Suppressor macrophage (primary cell): ENCODE data around the gene SHISAL2B.
"Not testable (repeated sequence)": the region's sequence is repeated elsewhere in the genome, so short reads cannot be mapped to it uniquely, and the experiment has no call there.

Experiments
- DNase-seq, 4 experiments: peaks; one replicate each; pipeline ENCODE4 v3.0.0-alpha.2; 2020 to 2022

The SHISAL2B gene

GRCh38 chr5:64700765-64701164 is 10.5 kb downstream of the SHISAL2B start:
- no peak for DNase-seq

GRCh38 chr5:64706074-64706473 is 15.8 kb downstream of the SHISAL2B start:
- not testable (repeated sequence) for DNase-seq

GRCh38 chr5:64707191-64707590 is 16.9 kb downstream of the SHISAL2B start:
- no peak for DNase-seq

- DNase-seq = not testable (repeated sequence)
Observed at GRCh38 chr5:64714495-64714894, 24.2 kb downstream of the SHISAL2B start.

- DNase-seq = no peak
Observed at GRCh38 chr5:64722588-64722987, 32.3 kb downstream of the SHISAL2B start.

GRCh38 chr5:64727150-64727549 is 36.8 kb downstream of the SHISAL2B start:
- DNase-seq = no peak

GRCh38 chr5:64742411-64742810 is 52.1 kb downstream of the SHISAL2B start:
- no peak for DNase-seq

DNA sequence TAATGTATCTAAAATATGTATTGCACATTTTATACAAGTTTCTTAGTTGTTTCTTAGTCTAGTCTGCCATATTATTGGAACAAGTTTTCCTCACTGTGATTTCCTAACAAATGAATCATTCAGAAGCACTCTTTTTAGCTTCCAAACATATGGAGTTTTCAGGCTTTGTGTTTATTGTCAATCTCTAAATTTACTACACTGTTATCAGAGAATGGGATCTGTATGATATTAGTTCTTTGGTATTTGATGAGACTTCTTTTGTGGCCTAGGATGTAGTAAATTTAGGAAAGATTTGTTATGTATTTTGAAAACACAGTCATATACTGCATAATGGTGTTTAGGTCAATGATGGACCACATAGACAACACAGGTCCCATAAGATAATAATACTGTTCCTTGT is 52.5 kb downstream of the SHISAL2B start:
- no peak for DNase-seq

GRCh38 chr5:64744914-64745313 is 54.6 kb downstream of the SHISAL2B start:
- DNase-seq = no peak

DNA sequence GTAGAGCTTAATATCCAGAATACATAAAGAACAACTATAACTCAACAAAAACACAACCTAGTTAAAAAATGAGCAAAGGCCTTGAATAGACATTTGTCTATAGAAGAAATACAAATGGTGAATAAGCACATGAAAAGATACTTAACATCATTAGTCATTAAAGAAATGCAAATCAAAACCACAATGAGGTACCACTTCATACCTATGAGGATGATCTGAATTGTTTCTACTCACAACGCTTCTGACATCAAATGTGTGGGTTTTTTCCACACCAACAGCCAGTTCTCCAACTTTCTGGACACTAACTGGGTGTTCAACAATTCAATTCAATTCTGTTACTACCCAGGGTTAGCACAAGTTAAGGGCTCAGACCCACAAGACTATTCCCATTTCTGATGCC is 56.1 kb downstream of the SHISAL2B start:
- DNase-seq = no peak

DNA sequence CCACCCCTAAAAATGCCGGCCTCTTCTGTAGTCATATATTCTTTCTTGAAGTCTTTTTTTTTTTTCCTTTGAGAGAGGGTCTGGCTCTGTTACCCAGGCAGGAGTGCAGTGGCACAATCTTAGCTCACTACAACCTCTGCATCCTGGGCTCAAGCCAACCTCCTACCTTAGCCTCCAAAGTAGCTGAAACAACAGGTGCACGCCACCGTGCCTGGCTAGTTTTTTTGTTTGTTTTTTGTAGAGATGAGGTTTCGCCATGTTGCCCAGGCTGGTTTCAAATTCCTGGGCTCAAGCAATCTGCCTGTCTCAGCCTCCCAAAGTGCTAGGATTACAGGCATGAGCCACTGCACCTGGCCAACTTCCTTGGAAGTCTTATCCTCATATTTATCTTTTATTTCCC is 59.1 kb downstream of the SHISAL2B start:
- DNase-seq = no peak

- DNase-seq = no peak
Observed at GRCh38 chr5:64754066-64754465, 63.8 kb downstream of the SHISAL2B start.

- no peak for DNase-seq
Observed at GRCh38 chr5:64758901-64759300, 68.6 kb downstream of the SHISAL2B start.

- DNase-seq = no peak
Observed at GRCh38 chr5:64759960-64760660, 69.8 kb downstream of the SHISAL2B start.

DNA sequence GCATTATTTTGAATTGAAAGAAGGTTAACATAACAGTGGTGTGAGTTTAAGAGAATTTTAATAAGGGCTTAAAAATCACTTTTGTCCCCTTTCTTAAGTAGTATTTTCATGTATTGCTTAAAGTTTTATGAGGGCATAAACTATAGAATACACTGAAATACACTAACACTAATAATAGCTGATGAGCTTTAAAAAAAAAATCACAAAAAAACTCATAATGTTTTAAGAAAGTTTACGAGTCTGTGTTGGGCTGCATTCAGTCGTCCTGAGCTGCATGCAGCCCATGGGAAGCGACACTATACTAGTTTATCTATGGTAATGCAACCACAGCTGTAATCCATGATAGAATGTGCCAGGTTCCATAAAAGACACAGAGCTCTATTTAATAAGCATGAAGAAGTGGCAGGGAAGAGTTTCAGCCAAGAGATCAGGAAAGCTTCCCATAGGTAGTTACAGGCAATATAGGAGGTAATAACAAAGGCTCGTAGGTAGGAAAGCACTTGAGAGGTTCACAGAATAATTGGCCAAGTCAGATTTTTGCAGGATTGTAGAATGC is 73.7 kb downstream of the SHISAL2B start:
- DNase-seq = no peak

DNA sequence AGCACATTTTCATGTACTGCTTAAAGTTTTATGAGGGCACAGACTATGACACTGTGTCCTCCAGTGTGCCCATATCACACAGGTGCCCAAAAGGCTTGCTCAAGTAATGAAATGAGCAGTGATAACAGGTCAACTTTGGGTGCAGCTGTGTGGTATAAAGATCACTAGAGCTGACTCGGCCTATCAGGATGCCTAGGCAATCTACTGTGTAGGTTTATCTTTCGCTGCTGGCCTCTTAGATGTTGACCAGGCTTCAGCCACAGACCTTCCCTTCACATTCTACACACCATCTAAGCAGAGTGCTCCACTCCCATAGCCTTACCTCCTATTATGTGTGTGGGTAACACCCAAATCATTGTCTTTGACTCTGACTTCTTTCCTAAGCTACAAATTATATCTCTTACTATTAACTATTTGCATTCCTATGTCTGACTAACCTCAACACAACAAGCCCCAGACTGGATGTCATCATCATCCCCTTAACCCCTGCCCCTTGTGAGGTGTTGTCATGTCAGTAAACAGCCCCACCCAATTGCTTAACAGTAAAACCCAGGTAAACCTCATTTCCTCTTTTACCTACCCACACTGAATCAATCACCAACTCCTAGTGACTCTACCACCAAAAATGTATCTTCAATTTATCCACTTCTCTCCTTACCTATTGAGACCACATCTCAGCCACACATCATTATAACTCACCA is 75.7 kb downstream of the SHISAL2B start:
- DNase-seq = no peak

- DNase-seq = peak in 3 of 4 experiments; percentile 18 to 58 (median 58)
Observed at GRCh38 chr5:64766941-64767340, 76.6 kb downstream of the SHISAL2B start.
